Neural progenitor cell (in vitro differentiated cells): ENCODE results near the gene MRPS27.

ENCODE experiments used
- CTCF ChIP-seq: fragments of 200-600 bp; sonication (generic); IDR thresholded peaks from 2 replicates; pipeline ENCODE4 v1.5.1; 2017; ENCODE audit warnings: antibody characterized with exemption, mild to moderate bottlenecking
- EZH2 ChIP-seq: fragments of 200-600 bp; sonication (generic); IDR thresholded peaks from 2 replicates; pipeline ENCODE4 v1.6.1; 2017; ENCODE audit warnings: antibody characterized with exemption, mild to moderate bottlenecking, moderate library complexity

- TF ChIP-seq CTCF, result no peak
- no peak for TF ChIP-seq EZH2
These were observed 34.6 kb downstream of the MRPS27 start for GRCh38 chr5:72285424-72285821.
